ENCODE data around the gene CCT2.

CCT2 gene

GRCh38 chr12:69644511-69644910, 59.3 kb downstream of the CCT2 start:
- DNase-seq = no peak

- DNase-seq = no peak
Observed at GRCh38 chr12:69645031-69645430, 59.8 kb downstream of the CCT2 start.

- no peak for DNase-seq
Observed at GRCh38 chr12:69647178-69647577, 61.9 kb downstream of the CCT2 start.

- DNase-seq = no peak
Observed at GRCh38 chr12:69648476-69648875, 63.2 kb downstream of the CCT2 start.

- no peak for DNase-seq
Observed at GRCh38 chr12:69649529-69649928, 64.3 kb downstream of the CCT2 start.

Data from inflammatory macrophage treated with lipopolysaccharide for 1 hour (primary cell).